Caki2 (cell line): ENCODE measurements around the gene PRR15L. TPM values are rescaled to one million over a fixed set of nuclear protein-coding genes. Genes with fewer than 3 reads are reported as not detected.

ENCODE experiments used
- DNase-seq: peaks from one replicate; pipeline ENCODE4 v3.0.0-alpha.2; 2015; ENCODE audit warnings: low read depth
- in situ Hi-C: cut with HindIII; loops from 2 replicates; pipeline ENCODE4 v1.10.0; 2016; ENCODE audit warnings: low sequenced_read_pairs, low pct_unique_long_range_greater_than_20kb, mixed read lengths
- total RNA-seq: library from RNA; depleted of rRNA; stranded (reverse); fragments of >200 nt; shearing (Covaris generic); gene quantifications from 2 replicates; pipeline ENCODE4 v1.2.3, GENCODE V29; 2014; ENCODE audit warnings: low replicate concordance; rRNA removed

PRR15L gene
- total RNA-seq, 1 experiment from 2014 or later: not detected

DNA sequence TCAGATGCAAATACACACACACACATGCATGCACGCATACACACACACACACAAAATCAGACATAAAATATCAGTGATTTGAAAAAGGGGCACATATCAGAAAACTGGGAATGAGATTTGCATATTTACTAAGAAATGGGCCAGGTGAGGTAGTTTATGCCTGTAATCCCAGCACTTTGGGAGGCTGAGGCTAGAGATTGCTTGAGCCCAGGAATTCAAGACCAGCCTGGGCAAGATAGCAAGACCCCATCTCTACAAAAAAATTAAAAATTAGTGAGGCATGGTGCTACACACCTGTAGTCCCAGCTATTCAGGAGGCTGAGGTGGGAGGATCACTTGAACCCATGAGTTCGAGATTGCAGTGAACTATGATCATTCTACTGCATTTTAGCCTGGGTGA is 38.7 kb downstream of the PRR15L start:
- DNase-seq: no peak
- in situ Hi-C loops: no loop called here

- DNase-seq: no peak
- in situ Hi-C loops: no loop called here
Observed at GRCh38 chr17:47918006-47918405, 39.7 kb downstream of the PRR15L start.

- no peak for DNase-seq
- in situ Hi-C loops: no loop called here
Observed at GRCh38 chr17:47917581-47917980, 40.1 kb downstream of the PRR15L start.

DNA sequence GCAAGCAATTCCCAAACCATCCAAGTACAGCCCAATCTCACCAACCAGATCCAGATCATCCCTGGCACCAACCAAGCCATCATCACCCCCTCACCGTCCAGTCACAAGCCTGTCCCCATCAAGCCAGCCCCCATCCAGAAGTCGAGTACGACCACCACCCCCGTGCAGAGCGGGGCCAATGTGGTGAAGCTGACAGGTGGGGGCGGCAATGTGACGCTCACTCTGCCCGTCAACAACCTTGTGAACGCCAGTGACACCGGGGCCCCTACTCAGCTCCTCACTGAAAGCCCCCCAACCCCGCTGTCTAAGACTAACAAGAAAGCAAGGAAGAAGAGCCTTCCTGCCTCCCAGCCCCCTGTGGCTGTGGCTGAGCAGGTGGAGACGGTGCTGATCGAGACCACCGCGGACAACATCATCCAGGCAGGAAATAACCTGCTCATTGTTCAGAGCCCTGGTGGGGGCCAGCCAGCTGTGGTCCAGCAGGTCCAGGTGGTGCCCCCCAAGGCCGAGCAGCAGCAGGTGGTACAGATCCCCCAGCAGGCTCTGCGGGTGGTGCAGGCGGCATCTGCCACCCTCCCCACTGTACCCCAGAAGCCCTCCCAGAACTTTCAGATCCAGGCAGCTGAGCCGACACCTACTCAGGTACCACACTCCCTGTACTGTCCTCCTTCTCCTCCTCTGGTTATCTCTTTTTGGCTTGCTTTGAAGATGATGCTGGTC is 41.0 kb downstream of the PRR15L start:
- no peak for DNase-seq
- in situ Hi-C loops: no loop called here

DNA sequence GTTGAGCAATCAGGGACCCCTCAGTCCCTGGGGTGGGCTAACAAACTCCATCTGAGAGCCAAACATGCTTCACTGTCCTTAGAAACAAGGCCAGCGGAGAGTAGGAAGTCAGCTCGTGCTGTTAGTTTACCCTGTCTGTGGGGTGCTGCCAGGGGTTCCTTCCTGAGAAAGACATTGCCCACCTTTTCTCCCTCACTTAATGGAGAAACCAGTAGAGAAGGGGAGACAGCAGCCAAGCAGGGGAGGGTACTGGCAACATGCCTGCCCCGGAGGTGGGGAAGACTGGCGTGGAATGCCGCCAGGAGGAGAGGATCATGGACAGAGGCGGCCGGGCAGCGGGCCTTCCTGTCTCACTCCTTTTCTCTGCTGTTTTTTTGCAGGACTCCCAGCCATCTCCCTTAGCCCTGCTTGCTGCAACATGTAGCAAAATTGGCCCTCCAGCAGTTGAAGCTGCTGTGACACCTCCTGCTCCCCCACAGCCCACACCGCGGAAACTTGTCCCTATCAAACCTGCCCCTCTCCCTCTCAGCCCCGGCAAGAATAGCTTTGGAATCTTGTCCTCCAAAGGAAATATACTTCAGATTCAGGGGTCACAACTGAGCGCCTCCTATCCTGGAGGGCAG is 41.8 kb downstream of the PRR15L start:
- in situ Hi-C loops: no loop called here

GRCh38 chr17:47914306-47914948 is 43.3 kb downstream of the PRR15L start:
- in situ Hi-C loops: no loop called here

More for the DNA sequence above, 41.8 kb downstream of the PRR15L start:
- no peak for DNase-seq

DNA sequence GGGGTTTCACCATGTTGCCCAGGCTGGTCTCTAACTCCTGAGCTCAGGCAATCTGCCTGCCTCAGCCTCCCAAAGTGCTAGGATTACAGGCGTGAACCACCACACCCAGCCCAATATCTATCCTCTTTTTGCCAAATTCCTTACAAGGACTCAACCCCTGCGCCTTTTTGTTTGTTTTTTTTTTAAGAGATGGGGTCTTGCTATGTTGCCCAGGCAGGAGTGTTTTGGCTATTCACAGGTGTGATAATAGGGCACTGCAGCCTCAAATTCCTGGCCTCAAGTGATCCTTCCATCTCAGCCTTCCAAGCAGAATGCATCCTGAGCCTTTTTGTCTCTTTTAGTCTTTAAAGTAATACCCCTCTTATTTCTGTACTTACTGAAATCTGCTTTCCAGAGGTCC is 44.6 kb downstream of the PRR15L start:
- DNase-seq: no peak
- in situ Hi-C loops: no loop called here

More at GRCh38 chr17:47914306-47914948, 43.3 kb downstream of the PRR15L start:
- no peak for DNase-seq

- in situ Hi-C loops: no loop called here
- DNase-seq: no peak
Observed at GRCh38 chr17:47907932-47908562, 49.6 kb downstream of the PRR15L start.

DNA sequence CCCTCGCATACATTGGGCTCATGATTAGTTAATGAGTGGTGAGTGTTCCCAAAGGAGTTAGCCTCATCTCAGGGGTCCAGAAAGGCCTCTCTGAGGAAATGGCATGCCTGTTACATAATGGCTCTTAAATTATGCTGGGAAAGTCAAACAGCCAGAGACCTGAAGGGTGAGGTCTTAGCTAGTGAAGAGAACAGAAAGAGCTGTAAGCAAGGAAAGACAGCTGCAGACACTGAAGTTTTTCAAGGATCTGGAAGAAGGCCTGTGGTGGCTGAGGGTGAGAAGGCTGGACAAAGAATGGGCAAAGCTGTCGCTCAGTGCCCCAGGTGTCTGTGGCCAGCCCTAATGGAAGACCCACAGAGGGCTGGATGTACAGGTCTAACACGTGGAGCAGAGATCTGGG is 51.2 kb downstream of the PRR15L start:
- no peak for DNase-seq
- in situ Hi-C loops: no loop called here

GRCh38 chr17:47905221-47905733 is 52.4 kb downstream of the PRR15L start:
- in situ Hi-C loops: no loop called here

GRCh38 chr17:47902039-47902744 is 55.5 kb downstream of the PRR15L start:
- no peak for DNase-seq
- in situ Hi-C loops: no loop called here

More at GRCh38 chr17:47905221-47905733, 52.4 kb downstream of the PRR15L start:
- no peak for DNase-seq

Other genes with a start within 250 kb of the PRR15L start
- gene TBX21, start 224.6 kb downstream of the PRR15L start, total RNA-seq: not detected in 2 replicates
- gene OSBPL7, start 136.1 kb downstream of the PRR15L start, total RNA-seq: 10.0 and 12.4 TPM in 2 replicates
- gene MRPL10, start 126.3 kb downstream of the PRR15L start, total RNA-seq: 61.4 and 63.9 TPM in 2 replicates
- not detected in 2 replicates for gene LRRC46, start 126.2 kb downstream of the PRR15L start, total RNA-seq
- 46.0 and 52.3 TPM in 2 replicates for gene SCRN2, start 116.6 kb downstream of the PRR15L start, total RNA-seq
- 2.4 and 4.6 TPM in 2 replicates for gene SP6, start 106.7 kb downstream of the PRR15L start, total RNA-seq
- gene SP2, start 61.6 kb downstream of the PRR15L start, total RNA-seq: 0.03 TPM in 1 of 2 replicates, not detected in the other
- gene PNPO, start 16.3 kb downstream of the PRR15L start, total RNA-seq: 77.0 and 96.8 TPM in 2 replicates
- 89.8 and 102 TPM in 2 replicates for gene CDK5RAP3, start 13.2 kb upstream of the PRR15L start, total RNA-seq
- not detected in 2 replicates for gene COPZ2, start 79.9 kb upstream of the PRR15L start, total RNA-seq
- gene NFE2L1, start 90.5 kb upstream of the PRR15L start, total RNA-seq: 31.9 and 36.2 TPM in 2 replicates
- gene CBX1, start 143.6 kb upstream of the PRR15L start, total RNA-seq: 14.4 and 26.1 TPM in 2 replicates
- 24.8 and 26.0 TPM in 2 replicates for gene SNX11, start 149.9 kb upstream of the PRR15L start, total RNA-seq